ENCODE data around the gene LENEP.
A peak's percentile ranks its signal among the peaks of the same experiment; 100 is the strongest.

LENEP gene

DNA sequence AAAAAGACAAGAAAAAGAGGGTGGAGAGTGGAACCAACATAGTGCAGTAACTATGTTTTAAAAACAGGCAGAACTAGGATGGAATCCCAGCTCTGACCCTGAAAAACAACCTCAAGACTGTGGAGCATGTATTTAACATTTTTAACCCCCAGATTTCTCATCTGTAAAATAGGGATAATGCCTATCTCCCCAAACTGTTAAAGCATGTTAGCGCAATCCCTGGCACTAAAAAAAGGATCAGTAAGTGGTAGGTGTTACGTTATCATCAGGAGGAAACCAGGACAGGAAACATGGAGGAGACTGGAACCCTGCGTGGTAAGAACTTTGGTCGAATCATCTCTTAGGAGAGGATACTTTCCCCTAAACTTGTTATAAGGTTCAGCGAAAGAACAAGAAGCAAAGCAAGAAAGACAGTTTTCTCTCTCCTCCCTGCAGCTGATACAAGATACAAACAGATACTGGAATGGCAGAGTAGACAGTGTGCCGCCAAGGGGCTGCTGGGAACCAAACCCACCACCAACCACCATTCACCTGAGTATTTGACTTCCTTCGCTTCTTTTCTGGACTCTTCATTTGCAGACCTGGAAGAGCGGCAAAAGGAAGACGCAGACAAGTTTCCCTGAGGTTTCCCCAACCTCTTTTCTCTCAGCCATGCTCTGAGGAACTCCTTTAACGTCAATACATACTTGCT is 32.8 kb upstream of the LENEP start:
- DNase-seq (ENCODE audit: low read depth) = no peak

GRCh38 chr1:154961207-154962155 is 31.9 kb upstream of the LENEP start, which contains the start of gene PYGO2:
PYGO2 (minus strand) TSS chr1:154961782; CDS start chr1:154961576, 206 bp downstream.
- DNase-seq (ENCODE audit: low read depth) = peak; percentile 80

GRCh38 chr1:154962156-154962749 is 31.1 kb upstream of the LENEP start:
- no peak for DNase-seq (ENCODE audit: low read depth)

DNA sequence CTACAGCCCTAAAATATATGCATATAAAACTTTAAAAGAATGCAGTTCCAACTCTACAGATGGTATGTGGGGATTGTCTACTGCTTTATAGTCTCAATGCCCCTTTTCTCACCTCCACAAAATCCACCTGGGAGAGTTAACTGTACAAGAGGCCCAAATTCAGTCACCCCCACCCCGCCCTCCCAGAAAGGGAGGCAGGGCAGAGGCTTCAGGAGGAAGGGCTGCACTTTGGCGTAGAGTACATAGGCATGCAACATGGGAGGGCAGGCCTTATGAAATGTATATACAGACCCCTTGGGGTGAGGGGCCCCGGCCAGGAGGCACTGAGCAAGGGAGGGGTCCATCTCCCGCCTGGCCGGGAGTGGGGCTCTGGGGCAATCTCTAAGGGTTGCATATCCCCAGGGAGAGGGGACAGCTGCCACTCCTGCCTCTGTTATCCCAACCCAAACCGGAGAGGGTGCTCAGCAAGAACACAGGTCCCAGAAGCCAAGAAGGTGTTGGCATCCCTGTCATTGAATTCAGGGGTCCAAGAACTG is 30.5 kb upstream of the LENEP start:
- DNase-seq (ENCODE audit: low read depth) = no peak

- no peak for DNase-seq (ENCODE audit: low read depth)
Observed at GRCh38 chr1:154963643-154964042, 29.7 kb upstream of the LENEP start.

DNA sequence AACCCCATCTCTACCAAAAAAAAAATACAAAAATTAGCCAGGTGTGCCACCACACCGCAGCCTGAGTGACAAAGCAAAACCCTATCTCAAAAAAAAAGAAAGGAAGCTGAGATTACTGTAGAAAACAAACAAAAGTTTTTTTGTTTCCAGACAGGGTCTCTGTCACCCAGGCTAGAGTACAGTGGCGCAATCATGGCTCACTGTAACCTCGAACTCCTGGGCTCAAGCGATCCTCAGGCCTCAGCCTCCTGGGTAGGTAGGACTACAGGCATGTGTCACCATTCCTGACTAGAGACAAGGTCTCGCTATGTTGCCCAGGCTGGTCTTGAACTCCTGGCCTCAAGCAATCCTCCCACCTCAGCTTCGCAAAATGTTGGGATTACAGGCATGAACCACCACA is 29.0 kb upstream of the LENEP start:
- DNase-seq (ENCODE audit: low read depth) = no peak

- DNase-seq (ENCODE audit: low read depth) = no peak
Observed at GRCh38 chr1:154966111-154966510, 27.3 kb upstream of the LENEP start.

DNA sequence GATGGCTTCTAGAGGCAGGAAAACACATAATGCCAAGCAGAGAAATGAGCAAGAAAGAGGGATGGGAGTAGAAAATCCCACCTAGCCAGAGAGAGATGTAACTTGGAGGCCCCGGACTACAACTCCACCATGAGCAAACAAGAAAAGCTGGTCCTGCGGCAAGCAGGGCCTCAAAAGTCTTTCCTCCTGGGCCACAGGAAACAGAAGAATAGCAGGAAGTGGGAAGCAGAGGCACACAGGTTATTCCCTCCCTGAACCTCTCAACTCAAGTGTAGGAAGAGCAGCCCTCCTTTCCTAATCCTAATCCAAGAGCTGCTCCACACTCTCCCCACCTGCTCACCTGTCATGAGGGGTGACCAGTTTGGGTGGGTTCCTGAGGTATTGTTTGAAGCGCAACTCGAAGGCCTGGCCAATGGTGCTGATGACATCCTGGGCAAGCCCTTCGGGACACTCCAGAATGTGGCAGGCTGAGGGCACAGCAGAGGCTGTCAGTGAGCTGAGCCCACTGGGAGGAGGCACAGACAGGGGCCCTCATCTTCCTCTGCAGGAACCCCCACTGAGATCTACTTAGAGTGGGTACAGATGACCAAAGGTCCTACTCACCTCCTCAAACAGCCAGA is 25.9 kb upstream of the LENEP start:
- no peak for DNase-seq (ENCODE audit: low read depth)

GRCh38 chr1:154968731-154969130 is 24.7 kb upstream of the LENEP start:
- no peak for DNase-seq (ENCODE audit: low read depth)

DNA sequence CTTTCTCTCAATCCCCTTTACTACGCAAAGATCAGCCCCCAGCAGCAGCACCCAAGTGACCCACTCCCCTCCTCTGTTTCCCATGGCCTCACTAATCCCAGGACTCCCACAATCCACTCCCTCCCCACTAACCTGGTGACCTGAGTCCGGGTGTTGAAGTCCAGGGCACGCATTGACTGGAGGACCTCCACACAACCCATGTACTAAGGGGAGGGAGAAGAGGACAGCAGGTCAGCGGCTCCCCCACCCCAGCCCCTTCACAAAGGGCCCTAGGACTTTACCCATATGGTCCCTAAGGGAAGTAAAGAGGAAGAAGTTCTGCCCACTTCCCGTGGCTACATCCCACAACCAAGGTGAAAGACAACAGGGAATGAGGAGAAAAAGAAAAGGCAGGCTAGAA is 24.1 kb upstream of the LENEP start:
- no peak for DNase-seq (ENCODE audit: low read depth)

DNA sequence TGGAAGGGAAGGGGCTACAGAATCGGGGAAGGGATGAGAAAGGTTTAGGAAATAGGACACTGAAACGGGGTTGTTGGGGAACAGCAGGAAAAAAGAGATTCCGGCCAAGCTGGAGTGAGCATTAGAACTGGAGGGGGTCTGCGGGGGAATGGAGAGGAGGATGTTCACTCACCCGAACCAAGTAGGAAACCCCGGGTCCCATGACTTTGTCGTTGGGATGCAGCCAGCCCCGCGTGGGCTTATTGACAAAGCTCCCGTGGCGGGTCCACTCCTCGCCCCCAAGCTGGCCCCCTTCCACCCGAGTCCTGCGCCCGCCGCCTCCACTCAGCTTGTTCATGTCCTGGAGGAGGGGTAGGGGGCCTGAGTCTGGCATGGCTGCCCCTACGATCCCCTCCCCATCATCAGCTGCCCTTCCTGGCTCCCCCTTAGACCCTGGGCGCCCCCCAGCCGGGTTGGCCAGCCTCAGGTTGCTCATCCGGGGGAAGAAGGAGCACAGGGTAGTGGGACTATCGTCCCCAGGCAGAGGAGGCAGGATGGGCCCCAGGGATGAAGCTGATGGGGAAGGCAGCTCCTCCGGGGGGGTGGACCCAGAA is 23.4 kb upstream of the LENEP start:
- DNase-seq (ENCODE audit: low read depth) = no peak

DNA sequence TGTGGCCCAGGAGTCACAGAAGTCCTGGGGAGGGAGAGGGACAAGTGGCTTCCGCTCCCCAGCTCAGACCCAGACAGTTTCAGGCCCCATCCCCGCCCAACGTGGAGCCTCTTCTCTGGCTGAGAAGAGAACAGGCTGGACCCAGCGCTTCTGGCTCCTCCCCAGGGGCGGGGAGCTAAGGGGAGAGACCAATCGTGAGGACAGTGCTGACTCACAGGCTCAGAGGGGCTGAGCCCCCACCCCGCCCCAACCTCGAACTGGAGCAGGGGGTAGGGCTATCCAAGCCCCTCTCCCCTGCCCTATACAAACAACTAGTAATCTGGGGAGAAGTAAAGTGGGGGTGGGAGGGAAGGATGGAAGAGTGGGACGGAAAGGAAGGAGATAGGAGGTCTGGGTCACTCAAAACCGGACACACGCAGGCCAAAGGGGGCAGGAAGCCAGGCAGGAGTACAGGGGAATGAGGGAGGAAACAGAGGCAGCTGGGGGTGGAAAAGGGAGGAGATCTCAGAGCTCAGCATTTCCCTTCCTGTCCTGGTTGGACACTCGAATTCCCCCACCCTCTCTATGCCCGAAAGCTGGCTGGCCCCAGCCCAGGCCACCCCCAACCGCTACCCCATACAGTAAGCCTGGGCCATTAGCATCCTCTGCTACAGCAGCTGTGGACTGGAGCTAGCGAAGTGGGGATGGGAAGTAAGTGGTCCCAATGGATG is 22.6 kb upstream of the LENEP start, which contains the start of gene SHC1:
SHC1 (minus strand) TSS at position 117 of the 710 bp plus-strand sequence. CDS start 221 bp downstream, outside the sequence.
- DNase-seq (ENCODE audit: low read depth) = no peak

GRCh38 chr1:154971341-154971998 is 21.9 kb upstream of the LENEP start:
- DNase-seq (ENCODE audit: low read depth) = no peak

DNA sequence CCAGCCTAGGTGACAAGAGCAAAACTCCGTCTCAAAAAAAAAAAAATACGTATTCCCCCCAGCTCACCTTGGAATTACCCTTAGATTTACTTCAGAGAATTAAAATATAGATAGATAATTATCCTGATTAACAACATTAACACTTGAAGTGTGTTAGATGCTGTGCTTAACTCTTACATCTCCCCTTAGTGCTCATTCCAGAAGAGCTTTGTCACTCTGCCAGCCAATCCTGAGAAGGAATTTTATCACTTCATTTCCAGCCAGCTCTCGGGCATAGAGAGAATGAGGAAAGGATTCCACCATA is 21.2 kb upstream of the LENEP start:
- DNase-seq (ENCODE audit: low read depth) = no peak

- DNase-seq (ENCODE audit: low read depth) = no peak
Observed at GRCh38 chr1:154972517-154973343, 20.7 kb upstream of the LENEP start.

- peak; percentile 82 for DNase-seq (ENCODE audit: low read depth)
Observed at GRCh38 chr1:154973344-154974101, 19.9 kb upstream of the LENEP start.

DNA sequence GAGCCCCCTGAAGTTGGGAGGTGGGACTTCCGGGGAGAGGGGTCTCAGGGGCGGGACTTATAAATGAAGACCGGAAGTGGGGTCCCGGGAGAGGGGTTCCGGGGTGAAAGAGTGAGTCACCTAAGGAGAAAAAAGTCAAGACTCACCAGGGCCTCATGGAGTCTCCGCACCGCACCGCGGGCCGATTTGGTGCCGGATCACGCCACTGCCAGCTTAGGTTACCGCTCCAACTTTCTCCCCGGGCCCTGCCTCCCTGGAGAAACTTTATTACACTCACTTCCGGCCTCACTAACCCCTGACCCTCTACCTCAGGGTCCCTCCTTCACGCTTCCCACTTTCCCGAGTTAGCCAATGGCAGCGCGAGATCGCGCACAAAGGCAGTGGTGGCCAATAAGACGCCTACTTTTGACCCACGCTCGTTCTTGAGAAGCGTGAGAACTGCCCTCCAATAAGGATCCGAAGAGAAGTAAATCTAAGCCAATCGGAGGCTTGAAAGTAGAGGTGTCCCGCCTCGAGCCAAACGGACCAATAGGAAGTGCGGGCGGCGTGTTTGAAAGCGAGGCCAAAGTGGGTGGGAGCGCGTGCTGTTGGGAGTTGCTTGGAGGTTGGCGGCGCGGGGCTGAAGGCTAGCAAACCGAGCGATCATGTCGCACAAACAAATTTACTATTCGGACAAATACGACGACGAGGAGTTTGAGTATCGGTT is 19.1 kb upstream of the LENEP start, which contains the start of gene CKS1B:
CKS1B (plus strand) TSS at position 580 of the 706 bp plus-strand sequence; CDS start at position 645, 65 bp downstream.
- DNase-seq (ENCODE audit: low read depth) = peak; percentile 93

DNA sequence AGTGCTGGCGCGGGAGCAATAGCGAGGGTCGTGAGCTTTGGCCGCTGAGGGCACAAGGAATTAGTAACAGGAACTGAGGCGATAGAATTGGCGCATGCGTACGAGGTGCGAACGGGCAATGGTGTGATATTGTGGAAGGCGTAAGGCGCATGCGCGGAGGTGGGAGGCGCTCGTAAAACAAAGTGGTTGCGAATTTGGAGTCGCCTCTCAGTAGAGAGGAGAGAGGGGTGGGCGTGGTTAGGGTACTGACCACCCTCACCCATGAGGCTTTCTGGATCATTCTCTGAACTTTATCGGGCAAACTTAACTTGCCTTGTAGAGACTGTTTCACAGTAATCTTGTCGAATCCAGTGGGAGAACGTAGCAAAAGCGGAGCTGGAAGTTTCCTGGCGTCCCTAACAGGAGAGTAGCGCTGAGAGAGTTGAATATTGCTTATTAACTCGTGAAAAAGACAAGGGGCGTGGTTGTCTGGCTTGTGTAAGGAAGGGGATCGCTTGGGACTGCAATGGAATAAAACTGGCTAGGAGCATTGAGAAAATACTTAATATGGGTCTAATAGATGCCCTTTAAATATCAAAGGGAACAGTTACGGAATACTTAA is 18.5 kb upstream of the LENEP start:
- peak; percentile 91 for DNase-seq (ENCODE audit: low read depth)
